Cardiac muscle cell (in vitro differentiated cells and primary cell): Measurements from ENCODE around the gene ZC3H11A. TPM values are rescaled to one million over a fixed set of nuclear protein-coding genes. Genes with fewer than 3 reads are reported as not detected.
"Not testable (repeated sequence)": the region's sequence is repeated elsewhere in the genome, so short reads cannot be mapped to it uniquely, and the experiment has no call there.

Source experiments
- DNase-seq, 2 donors: peaks; one replicate each; pipeline versions ENCODE4 v3.0.0 to v3.0.0-alpha.2; 2010 to 2017; ENCODE audit warnings: low read depth in 1 of 2, low spot score in 1 of 2
- H3K27ac ChIP-seq: fragments of 200-600 bp; sonication (generic); 2 replicates; pipeline ENCODE4 v1.5.1; 2016
- H3K27me3 ChIP-seq: fragments of 200-600 bp; sonication (generic); 2 replicates; pipeline ENCODE4 v1.6.0; 2016; ENCODE audit warnings: control low read depth
- H3K36me3 ChIP-seq: fragments of 200-600 bp; sonication (generic); 2 replicates; pipeline ENCODE4 v1.5.1; 2016; ENCODE audit warnings: control low read depth
- H3K4me1 ChIP-seq: fragments of 200-600 bp; sonication (generic); 2 replicates; pipeline ENCODE4 v1.8.1; 2017; ENCODE audit warnings: low read depth, mild to moderate bottlenecking, mixed run types
- H3K4me3 ChIP-seq: fragments of 200-600 bp; sonication (generic); 2 replicates; pipeline ENCODE4 v1.5.1; 2016; ENCODE audit warnings: mild to moderate bottlenecking
- H3K9me3 ChIP-seq: fragments of 200-600 bp; sonication (generic); 2 replicates; pipeline ENCODE4 v1.5.1; 2017; ENCODE audit warnings: low read depth, mild to moderate bottlenecking, control low read depth
- CTCF ChIP-seq: IDR thresholded peaks from 2 replicates; pipeline ENCODE4 v1.5.1; 2012; ENCODE audit warnings: low read depth, mild to moderate bottlenecking, low read length
- polyA plus RNA-seq: library from polyadenylated mRNA; unstranded; fragments of >200 nt; fragmentation: Nextera tagmentation; extraction: Ambion mirVana; gene quantifications from 2 replicates; pipeline ENCODE4 v1.2.1, GENCODE V29; 2016
- total RNA-seq: library from RNA; depleted of rRNA; stranded (reverse); fragments of >200 nt; gene quantifications from 2 replicates; pipeline ENCODE4 v1.2.3, GENCODE V29; 2016

ZC3H11A gene
- total and polyA plus RNA-seq, 2 experiments from 2014 or later, result 63.5 to 96.3 TPM

DNA sequence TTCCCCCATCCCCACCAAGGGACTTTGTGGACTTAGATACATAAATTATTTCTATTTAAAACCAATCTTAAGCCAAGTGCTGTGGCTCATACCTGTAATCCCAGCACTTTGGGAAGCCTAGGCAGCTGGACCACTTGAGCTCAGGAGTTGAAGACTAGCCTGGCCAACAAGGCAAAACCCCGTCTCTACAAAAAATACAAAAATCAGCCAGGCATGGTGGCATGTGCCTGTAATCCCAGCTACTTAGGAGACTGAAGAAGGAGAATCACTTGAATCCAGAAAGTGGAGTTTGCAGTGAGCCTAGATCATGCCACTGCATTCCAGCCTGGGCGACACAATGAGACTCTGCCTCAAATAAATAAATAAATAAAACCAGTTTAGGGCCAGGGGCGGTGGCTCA, 34.9 kb upstream of the ZC3H11A start:
- Histone ChIP-seq H3K4me1 (no peaks in the 10 kb centered on the region), H3K27ac (no peak overlapping the region), H3K27me3 (peaks cover 5% of the 10 kb centered on the region), H3K4me3 (no peak overlapping the region), H3K36me3 (no peaks in the 10 kb centered on the region), H3K9me3 (no peaks in the 10 kb centered on the region)
- TF ChIP-seq CTCF, result no peak
- no peak for DNase-seq

- H3K27me3 ChIP-seq, H3K4me1 ChIP-seq, H3K36me3 ChIP-seq, H3K9me3 ChIP-seq, H3K27ac ChIP-seq, DNase-seq, H3K4me3 ChIP-seq: not testable (repeated sequence)
These were observed 33.5 kb upstream of the ZC3H11A start for GRCh38 chr1:203761958-203762357.

DNA sequence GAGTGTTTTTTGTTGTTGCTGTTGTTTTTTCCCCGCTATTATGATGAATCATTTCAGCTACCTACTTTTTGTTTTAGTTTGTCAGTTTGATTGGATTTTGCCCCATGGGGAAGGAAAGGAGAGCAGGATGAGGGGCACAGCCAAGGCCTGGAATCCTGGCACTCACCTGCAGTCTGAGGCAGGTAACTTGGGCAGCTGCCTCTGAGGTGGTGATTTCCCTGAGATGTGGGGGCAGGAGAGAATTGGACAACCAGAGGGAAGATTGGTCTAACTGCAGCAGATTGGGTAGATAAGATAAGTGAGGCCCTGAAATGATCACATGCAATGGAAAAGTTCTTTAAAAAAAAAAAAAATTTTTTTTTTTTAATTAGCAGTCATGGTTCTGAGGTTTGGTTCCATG, 31.9 kb upstream of the ZC3H11A start:
- peaks cover 5% of the 10 kb centered on the region for H3K27me3 ChIP-seq
- H3K27ac ChIP-seq, result no peak overlapping the region
- no peak for DNase-seq
- H3K36me3 ChIP-seq, result no peaks in the 10 kb centered on the region
- no peaks in the 10 kb centered on the region for H3K9me3 ChIP-seq
- no peak for TF ChIP-seq CTCF
- no peaks in the 10 kb centered on the region for H3K4me1 ChIP-seq
- H3K4me3 ChIP-seq, result no peak overlapping the region

DNA sequence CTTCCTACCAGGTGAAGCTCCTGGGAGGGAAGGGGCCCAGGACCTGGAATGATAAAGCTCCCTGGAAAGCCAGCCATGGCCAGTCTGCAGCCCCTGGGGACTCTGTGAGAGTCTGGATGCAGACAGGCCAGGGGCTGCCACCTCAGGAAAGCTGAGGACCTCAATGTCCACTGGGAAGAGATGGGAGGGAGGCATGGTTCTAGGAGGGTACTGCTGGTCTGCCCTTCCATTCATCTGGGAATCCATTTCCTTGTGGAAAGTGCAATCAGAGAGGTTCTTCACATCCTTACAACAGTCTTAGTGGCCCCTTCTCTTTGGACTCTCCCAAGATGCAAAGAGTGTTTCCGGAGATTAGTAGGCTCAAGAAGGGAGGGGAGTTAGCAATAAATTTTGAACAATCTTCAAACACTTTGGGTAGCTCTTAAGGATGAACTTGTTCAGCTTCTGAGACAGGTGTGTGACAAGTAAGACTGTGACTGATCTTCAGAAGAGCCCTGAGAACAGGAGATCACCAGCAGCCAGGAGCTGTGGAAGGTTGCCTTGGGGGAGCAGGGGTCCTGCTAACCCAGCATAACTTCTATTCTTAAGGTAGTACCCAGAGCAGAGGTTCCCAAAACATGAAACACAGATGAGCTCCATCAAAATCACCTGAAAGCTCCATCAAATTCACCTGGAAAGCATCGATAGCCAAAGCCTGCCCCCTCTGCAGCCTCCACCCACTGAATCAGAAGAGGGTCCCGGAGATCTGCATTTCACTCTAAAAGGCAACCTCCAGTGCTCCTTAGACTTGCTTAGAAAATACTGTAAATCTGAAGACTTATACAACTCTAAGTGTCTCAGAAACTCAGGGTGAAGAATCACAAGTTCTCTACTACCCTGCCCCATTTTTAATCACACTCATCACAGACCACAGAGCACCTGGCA, 31.1 kb upstream of the ZC3H11A start:
- DNase-seq, result no peak
- TF ChIP-seq CTCF, result no peak

GRCh38 chr1:203765029-203765837, 30.2 kb upstream of the ZC3H11A start, which contains the start of gene LAX1:
Gene LAX1 (plus strand): TSS chr1:203765183. CDS start chr1:203765566, 383 bp downstream.
- Histone ChIP-seq H3K4me1 (no peaks in the 10 kb centered on the region), H3K27me3 (peaks cover 3% of the 10 kb centered on the region), H3K4me3 (no peak within 1 kb of the TSS), H3K36me3 (no peaks in the 10 kb centered on the region), H3K9me3 (no peaks in the 10 kb centered on the region), H3K27ac (no peak within 1 kb of the TSS)
- DNase-seq, result no peak
- no peak for TF ChIP-seq CTCF

More for the DNA sequence above, 31.1 kb upstream of the ZC3H11A start:
- Histone ChIP-seq H3K36me3 (no peaks in the 10 kb centered on the region), H3K4me1 (no peaks in the 10 kb centered on the region), H3K27ac (no peak overlapping the region), H3K27me3 (peaks cover 5% of the 10 kb centered on the region), H3K9me3 (no peaks in the 10 kb centered on the region), H3K4me3 (no peak overlapping the region)

DNA sequence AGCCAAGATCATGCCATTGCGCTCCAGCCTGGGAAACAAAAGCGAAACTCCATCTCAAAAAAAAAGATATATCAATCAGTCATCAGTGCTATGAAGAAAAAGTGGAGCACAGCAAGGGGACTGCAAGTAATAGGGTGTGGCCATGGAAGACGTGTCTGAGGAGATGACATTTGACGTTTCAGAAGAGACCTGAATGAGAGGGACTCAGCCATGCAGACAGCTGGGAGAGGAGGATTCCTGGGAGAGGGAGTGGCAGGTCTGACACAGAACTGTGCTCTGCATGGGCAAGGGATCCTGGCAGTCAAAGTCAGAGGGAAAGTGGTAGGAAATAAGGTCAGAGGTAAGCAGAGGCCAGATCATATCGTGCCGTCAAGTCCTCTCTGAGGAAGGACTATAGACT, 27.2 kb upstream of the ZC3H11A start:
- H3K36me3 ChIP-seq, result no peaks in the 10 kb centered on the region
- H3K9me3 ChIP-seq, result no peaks in the 10 kb centered on the region
- H3K27me3 ChIP-seq, result peaks cover 4% of the 10 kb centered on the region
- no peak for DNase-seq
- no peak for TF ChIP-seq CTCF
- H3K27ac ChIP-seq, result no peak overlapping the region
- H3K4me3 ChIP-seq, result no peak overlapping the region
- H3K4me1 ChIP-seq, result no peaks in the 10 kb centered on the region
